Stromal cell of bone marrow (primary cell): ENCODE data around the gene CFAP99.

Experiments
- DNase-seq: peaks from one replicate; pipeline ENCODE4 v3.0.0-alpha.2; 2012; ENCODE audit warnings: low read depth

Gene CFAP99

GRCh38 chr4:2412534-2412884 lies 6.2 kb upstream of the CFAP99 start:
- no peak for DNase-seq

GRCh38 chr4:2412885-2413716 lies 5.7 kb upstream of the CFAP99 start:
- DNase-seq: peak; percentile 87

GRCh38 chr4:2413821-2414610 lies 4.7 kb upstream of the CFAP99 start:
- no peak for DNase-seq

- DNase-seq: no peak
Observed at GRCh38 chr4:2415213-2415612, 3.5 kb upstream of the CFAP99 start.

GRCh38 chr4:2415881-2416563 lies 2.7 kb upstream of the CFAP99 start:
- DNase-seq: no peak

- no peak for DNase-seq
Observed at GRCh38 chr4:2416564-2417225, 2.1 kb upstream of the CFAP99 start.

- no peak for DNase-seq
Observed at GRCh38 chr4:2417226-2417764, 1.5 kb upstream of the CFAP99 start.

GRCh38 chr4:2417765-2418649 lies 748 bp upstream of the CFAP99 start, which contains the start of gene ZFYVE28:
Gene ZFYVE28 (minus strand): TSS chr4:2418645. CDS start chr4:2418323, 322 bp downstream.
- no peak for DNase-seq

GRCh38 chr4:2419814-2420213 lies 1.1 kb downstream of the CFAP99 start:
- no peak for DNase-seq

- no peak for DNase-seq
Observed at GRCh38 chr4:2421928-2422327, 3.2 kb downstream of the CFAP99 start.

GRCh38 chr4:2423066-2423465 lies 4.3 kb downstream of the CFAP99 start:
- no peak for DNase-seq

- no peak for DNase-seq
Observed at GRCh38 chr4:2423695-2424094, 4.9 kb downstream of the CFAP99 start.

- DNase-seq: no peak
Observed at GRCh38 chr4:2424581-2424980, 5.8 kb downstream of the CFAP99 start.

- DNase-seq: no peak
Observed at GRCh38 chr4:2425386-2426068, 6.8 kb downstream of the CFAP99 start.

- DNase-seq: no peak
Observed at GRCh38 chr4:2426069-2426397, 7.3 kb downstream of the CFAP99 start.

- no peak for DNase-seq
Observed at GRCh38 chr4:2426711-2427275, 8.0 kb downstream of the CFAP99 start.

- DNase-seq: no peak
Observed at GRCh38 chr4:2427383-2428334, 8.9 kb downstream of the CFAP99 start.

GRCh38 chr4:2428496-2429213 lies 9.9 kb downstream of the CFAP99 start:
- no peak for DNase-seq
